SKM-1 treated with dmso at 0.1 percent for 144 hours (cell line): ENCODE data around the gene PLCG2.
"Not testable (repeated sequence)": the region's sequence is repeated elsewhere in the genome, so short reads cannot be mapped to it uniquely, and the experiment has no call there.

Experiments
- DNase-seq: peaks from one replicate; lab custom pipeline; 2025; ENCODE audit not compliant: unreplicated experiment; lab: John Stamatoyannopoulos, UW

Gene PLCG2

DNA sequence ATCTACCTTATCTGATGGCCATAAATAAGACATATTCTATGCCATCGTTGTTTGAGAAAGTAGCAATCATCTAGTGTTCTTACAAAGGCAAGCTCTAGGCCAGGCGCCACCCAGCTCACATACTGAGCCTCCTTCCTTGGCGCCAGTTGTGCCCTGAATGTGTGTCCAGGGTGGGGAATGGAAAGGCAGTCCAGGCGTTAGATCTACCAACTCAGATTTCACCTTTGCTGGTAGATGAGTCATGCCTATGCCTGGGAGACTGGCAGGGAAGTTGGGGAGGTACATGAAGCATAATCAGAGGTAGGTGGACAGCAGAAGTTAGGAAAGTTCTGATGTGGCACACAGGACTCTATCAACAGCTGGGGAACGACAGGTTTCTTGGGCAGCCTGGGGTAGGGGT is 208.6 kb downstream of the PLCG2 start:
- no peak for DNase-seq

DNA sequence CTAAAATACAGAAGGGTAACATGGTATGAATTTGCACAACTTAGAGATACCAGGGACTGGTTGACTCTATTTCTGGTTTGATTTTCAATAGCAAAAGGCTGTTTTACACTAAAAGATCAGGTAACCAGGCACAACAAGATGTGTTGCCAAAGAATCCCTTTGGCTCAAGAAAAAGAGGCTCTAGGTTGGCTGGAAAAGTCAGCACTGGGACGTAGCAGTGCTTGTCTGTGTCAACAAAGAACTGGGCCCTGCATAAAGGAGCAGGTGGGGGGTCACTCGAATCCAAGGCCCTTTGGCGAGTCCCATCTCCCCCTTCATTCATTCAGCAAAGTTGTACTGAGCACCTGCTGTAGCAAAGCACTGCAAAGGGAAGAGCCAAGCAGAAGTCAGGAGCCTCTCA is 213.8 kb downstream of the PLCG2 start:
- DNase-seq = no peak

DNA sequence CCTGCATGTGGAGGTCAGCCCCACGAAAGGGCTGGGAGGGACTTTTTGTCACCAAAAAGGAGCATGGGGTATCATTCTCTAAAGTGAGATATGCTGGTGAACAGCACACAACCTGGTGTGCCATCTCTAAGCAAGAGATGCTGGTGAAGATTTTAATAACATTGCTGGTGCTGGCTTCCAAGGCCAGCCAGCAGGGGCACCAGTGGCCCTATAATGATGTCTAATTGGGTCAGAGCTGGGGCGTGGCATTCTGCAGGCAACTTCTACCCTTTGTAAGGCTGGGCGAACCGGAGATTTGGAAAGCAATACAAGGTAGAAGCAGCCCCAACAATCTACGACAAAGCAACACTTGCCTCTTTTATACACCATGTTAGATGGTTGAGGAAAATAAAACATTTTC is 215.4 kb downstream of the PLCG2 start:
- no peak for DNase-seq

DNA sequence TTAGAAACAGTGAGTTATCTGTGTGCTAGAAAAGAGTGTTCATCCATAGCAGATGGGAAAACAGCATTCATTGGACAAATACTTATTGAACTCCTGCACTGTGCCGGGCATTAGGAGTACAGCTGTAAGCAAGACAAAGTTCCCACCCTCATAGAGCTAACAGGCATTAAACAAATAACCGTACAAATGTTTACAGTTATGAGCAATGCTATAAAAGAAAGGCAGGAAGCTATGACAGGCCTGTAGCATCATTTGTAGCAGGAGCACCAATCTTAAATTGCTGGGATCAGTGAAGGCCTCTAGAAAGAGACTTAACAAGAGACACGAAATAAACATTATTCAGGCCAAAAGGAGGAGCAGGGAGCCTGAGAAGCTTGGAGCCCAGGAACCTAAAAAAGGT is 216.6 kb downstream of the PLCG2 start:
- no peak for DNase-seq

DNA sequence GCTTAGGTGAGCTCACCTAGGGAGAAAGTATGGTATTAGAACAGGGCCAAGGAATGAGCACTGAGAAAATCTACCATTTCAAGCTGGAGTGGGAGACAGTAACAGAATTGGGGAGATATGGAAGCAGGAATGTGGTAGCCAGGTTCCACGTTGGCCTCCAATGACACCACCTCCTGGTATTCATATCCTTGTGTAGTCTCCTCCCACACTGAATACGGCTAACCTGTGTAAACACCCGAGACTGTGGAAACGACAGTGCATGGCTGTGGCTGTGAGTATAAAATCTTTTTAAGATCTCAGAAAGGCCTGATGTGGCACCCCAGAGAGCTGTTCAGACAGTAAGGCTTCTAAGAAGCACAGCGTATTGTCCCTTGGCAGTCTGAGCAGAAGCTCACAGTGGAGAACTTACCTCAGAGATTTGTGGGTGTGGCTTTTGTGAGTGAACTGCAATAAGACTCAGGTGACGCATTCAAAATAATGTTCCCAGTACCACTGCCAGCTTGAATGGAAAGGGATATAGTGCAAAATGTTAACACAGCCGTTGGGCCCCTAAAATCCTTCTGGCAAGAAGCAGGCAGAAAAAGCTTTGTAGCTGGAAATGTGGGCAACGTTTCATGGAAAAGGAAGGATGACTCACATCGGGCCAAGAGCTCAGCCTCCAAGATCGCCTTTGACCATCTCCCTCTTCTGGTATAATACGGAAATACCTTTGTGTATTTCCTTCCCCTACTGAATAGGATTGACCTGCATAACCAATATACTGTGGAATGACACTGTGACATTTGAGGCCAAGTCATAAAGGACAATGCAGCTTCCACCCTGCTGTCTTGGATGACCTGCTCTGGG is 217.8 kb downstream of the PLCG2 start:
- DNase-seq = no peak

DNA sequence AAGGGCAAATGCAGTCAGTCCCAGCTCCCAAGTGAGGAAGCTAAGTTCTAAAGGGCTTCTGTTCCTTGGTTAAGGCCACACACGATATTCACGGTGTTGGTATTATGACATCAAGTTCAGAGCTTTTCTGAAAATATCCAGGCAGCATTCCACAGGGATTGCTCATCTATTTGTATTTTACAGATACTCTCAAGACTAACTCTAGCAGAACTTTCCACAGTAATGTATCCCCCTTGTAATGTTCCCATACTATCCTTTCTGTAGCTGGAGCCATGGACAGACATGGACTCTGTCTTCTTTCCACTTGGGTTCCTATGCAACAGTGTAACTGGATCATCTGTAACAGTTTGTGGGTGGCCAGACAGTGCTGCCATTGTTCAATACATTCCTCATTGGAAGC is 218.6 kb downstream of the PLCG2 start:
- no peak for DNase-seq

DNA sequence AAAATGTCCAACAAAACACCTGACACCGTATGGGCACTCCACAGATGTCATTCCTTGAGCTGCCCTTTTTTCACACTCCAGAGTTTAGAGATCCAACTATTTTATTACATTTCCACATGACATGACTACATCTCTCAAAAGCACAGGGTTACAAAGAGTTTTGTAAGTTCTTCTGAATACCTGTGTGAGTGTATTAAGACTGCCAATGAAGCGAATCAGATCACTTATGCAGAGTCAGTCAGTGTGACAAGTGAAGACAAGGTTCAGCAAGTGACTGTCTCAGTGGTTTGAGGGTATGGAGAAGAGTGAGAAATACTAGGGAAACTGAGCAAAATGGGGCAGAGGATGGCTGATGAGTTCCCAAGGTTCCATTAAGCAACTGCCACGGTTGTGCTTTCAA is 223.7 kb downstream of the PLCG2 start:
- DNase-seq = no peak

DNA sequence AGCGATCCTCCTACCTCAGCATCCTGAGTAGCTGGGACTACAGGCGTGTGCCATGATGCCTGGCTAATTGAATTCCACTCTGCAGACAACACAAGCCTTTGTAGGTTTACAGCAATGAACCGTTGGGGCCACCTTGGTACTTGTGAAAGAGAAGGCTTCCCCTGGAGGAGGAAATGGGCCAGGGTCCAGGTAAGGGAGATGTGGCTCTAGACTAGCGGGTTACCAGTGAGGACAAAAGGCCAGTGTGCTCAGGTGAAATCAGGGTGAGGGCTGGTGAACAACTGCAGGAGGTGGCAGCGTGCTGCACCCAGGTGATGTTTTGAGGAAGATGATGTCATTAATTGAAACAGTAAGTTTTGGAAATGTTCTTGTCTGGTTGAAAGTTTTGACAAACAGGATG is 225.5 kb downstream of the PLCG2 start:
- no peak for DNase-seq

DNA sequence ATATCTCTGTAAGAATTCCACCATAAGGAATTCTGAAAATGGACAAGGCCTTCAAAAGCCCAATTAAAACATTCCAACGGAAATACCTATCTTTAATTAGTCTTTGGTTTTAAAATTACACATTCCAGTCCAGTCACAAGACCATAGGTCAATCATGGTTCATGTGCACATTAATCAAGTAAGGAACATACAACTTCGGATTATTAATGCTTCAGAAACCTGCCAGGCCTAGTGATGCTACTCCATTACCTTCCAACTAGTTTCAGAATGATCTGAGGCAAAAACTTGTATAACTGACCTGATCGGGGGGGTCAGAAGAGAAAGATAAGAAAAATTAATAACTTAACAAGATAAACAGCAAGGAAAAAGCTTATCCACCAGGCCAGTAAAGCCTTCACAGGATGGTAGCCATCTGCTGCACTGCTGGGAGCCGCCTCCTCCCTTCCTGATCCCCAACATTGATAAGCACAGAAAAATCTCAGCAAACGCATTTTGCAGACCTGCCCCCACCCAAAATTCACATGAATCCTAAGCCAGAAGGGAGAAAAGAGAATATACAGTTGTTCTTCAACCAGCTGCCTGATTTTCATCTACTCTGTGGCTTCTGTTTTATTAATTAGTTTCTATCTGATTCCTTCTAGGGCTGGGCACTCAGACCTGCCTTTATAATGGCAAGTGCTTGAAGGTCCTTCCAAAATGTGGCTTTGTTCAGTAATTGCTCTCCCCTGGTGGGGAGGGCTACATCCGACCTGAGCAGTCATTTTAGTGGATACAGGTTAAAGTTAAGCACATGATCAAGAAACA is 226.1 kb downstream of the PLCG2 start:
- no peak for DNase-seq

DNA sequence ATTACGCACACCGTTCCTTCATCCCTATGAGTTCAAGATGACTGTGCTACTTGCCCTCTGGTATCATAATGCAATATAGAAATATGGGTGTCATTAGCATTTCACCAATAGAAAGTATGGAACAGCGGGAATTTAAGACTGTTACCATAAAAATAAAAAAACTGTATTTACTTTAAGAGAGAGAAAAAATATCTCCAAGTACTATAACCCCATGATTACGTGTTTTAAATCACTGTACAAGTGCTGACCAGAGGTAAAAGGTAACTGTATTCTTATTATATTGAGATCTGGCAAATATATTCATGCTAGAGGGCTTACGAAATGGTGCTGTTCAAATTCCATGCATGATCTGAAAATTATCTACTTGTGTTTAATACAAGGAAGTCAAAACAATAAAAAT is 226.9 kb downstream of the PLCG2 start:
- DNase-seq = no peak

DNA sequence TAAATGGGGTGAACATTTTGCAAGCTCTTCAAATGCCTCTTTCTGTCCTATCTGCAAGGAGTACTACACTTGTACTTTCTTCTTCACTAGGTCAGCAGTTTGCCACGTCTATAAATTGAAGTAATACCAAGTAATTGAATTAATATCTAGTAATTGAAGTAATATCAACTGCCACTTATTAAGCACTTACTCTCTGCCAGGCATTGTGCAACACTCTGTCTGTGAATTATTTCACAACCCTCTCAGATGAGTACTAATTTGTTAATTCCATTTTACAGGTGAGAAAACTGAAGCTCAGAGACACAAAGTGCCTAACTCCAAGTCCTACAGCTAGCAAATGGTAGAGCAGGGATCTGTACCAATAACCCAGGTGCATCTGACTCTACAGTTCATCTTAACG is 228.1 kb downstream of the PLCG2 start:
- no peak for DNase-seq

DNA sequence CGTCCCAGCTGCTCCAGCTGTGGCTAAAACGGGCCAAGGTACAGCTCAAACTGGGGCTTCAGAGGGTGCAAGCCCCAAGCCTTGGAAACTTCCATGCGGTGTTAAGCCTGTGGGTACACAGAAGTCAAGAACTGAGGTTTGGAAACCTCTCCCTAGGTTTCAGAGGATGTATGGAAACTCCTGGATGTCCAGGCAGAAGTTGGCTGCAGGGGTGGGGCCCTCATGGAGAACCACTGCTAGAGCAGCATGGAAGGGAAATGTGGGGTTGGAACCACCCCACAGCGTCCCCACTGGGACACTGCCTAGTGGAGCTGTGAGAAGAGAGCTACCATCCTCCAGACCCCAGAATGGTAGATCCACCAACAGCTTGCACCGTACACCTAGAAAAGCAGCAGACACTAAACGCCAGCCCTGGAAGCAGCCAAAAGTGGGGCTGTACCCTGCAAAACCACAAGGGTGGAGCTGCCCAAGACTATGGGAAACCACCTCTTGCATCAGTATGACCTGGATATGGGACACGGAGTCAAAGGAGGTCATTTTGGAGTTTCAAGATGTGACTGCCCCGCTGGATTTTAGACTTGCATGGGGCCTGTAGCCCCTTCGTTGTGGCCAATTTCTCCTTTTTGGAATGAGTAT is 230.0 kb downstream of the PLCG2 start:
- DNase-seq = no peak

DNA sequence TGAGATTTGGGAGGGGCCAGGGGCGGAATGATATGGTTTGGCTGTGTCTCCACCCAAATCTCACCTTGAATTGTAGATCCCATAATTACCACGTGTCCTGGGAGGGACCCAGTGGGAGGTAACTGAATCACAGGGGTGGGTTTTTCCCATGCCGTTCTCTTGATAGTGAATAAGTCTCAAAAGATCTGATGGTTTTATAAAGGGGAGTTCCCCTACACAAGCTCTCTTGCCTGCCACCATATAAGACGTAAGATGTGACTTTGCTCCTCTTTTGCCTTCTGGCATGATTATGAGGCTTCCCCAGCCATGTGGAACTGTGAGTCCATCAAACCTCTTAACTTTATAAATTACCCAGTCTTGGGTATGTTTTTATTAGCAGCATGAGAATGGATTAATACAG is 230.7 kb downstream of the PLCG2 start:
- not testable (repeated sequence) for DNase-seq

DNA sequence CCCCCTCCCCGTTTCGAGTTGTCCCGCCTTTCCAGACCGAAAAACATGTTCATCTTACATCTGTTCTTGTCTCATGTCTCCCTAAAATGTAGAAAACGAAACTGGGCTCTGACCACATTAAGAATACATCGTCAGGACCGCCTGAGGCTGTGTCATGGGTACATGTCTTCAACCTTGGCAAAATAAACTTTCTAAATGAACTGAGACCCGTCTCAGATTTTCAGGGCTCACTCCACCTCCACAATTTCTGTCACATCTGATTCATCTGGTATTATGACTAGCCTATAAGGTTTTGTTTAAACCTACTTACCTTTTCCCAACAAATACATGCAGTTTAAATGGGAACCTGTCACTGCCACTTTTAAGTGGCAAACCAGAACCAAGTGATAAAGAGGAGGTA is 231.6 kb downstream of the PLCG2 start:
- DNase-seq = no peak

DNA sequence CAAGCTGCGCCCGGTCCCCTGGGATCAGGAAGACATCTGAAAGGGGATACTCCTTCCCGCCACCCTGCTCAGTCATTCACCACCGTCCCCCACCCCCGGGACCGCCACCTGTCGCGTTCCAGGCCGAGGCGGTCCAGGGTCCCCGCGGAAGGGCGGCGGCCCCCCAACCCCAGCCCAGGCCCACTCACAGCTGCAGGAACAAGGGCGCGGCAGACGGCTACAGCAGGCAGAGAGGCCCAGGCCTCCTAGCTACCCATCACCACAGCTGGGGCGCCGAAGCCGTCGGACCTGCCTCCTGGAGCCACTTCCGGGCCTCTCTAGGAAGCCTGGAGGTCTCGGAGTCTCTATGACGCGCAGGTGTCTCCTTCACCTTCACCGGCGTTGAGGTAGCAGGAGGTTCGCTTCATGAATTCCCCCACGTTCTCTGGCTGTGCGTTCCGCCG is 232.1 kb downstream of the PLCG2 start, which contains the start of gene SDR42E1:
SDR42E1 (minus strand) TSS at position 272 of the 443 bp plus-strand sequence. CDS start 10,612 bp downstream, outside the sequence.
- no peak for DNase-seq
